ENCODE data around the gene BRCC3.
A peak's percentile ranks its signal among the peaks of the same experiment; 100 is the strongest.

The BRCC3 gene

DNA sequence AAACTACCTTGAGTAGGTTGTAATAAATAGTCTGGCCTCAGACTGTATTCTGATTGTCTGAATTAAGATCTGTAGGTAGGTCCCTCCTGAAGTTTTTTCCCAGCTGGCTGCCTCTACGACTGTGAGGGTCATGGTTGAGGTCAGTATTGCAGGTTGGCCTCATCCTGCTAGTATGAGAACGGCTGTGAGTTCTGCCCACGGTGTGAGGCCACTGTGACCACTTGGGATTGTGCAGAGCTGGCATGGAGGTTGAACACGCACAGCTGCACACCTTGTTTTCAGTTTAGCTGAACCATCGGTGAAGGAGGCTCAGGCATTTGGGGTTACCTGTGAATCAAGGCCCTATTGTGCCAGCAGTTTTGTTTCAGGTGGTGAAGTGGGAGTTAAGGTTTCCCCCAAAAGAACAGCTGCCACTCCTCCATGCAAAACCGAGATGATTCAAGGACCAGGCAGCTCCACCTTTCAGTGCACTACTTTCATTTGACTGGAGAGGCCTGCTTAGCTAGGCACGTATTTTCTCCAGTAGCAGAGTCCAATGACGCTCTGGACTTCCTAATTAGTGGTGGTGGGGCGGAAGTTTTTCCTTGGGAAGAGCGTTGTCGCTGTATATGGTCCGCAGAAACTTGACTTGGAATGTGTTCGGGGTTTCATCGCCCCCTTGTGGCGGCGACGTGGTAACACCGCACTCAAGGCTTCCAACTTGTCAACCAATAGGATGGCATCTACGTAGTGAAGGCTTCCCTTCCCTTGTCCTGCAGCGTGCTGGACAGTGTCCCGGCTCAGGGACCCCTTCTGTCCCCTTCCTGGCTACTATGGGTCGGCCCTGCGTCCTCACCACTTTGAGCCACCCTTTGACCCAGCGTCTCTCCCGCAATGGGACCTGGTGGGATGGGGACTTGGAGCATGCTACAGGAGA is 14.2 kb upstream of the BRCC3 start:
- DNase-seq (ENCODE audit: extremely low read depth in 1 of 2, low read depth in 1 of 2): peak in 1 of 2 donors; percentile 19

DNA sequence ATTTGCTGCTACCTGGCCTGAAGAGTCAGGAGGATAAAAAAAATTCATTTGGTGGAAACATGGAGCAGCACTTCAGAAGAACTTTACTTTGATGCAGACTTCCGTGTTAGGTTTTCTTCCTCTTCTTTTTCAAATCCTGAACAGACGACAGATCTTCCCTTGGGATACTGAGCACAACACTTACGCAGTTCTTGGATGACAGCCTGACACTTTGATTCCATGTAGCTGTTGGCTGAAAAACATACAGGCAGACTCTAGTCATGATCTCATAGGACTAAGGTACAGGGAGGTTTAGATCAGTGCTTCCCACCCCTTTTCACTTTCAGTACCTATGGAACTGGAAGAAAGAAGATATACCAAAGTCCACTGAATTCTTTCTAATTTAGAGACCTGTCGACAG is 9.5 kb upstream of the BRCC3 start:
- DNase-seq (ENCODE audit: extremely low read depth in 1 of 2, low read depth in 1 of 2): no peak

GRCh38 chrX:155065035-155065734 is 6.1 kb upstream of the BRCC3 start:
- DNase-seq (ENCODE audit: extremely low read depth in 1 of 2, low read depth in 1 of 2): no peak

GRCh38 chrX:155068165-155068564 is 3.1 kb upstream of the BRCC3 start:
- DNase-seq (ENCODE audit: extremely low read depth in 1 of 2, low read depth in 1 of 2): no peak

GRCh38 chrX:155069414-155069813 is 1.9 kb upstream of the BRCC3 start:
- DNase-seq (ENCODE audit: extremely low read depth in 1 of 2, low read depth in 1 of 2): no peak

GRCh38 chrX:155070038-155070437 is 1.3 kb upstream of the BRCC3 start:
- DNase-seq (ENCODE audit: extremely low read depth in 1 of 2, low read depth in 1 of 2): no peak

- DNase-seq (ENCODE audit: extremely low read depth in 1 of 2, low read depth in 1 of 2): no peak
Observed at GRCh38 chrX:155070663-155070974, 689 bp upstream of the BRCC3 start.

DNA sequence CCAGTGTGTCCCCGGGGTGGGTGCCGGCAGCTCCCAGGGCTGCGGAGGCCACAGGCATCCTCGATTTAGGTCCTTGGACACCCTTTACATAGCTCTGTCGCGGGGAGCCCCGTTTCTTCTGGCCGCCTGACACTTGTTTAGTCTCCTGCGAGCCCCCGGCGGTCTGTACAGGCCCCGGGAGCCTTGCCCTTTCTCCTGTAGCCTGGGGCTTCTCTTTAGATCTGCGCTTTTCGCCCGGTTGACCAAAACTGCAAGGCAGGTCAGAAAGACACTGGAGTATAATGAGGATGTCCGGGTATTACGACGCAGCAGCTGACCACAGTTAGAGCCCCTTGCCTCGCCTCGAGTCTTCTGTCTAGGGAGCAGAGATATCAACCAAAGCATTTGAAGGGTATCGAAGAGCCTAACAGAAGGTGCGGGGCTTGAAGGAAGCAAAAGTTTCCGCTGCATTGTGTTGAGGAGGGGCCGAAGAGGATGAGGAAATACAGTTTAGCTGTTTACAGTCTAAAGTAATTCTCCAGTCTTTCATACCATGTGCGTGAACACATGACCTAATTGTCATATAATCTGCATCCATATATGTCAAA is 479 bp downstream of the BRCC3 start:
- no peak for DNase-seq (ENCODE audit: extremely low read depth in 1 of 2, low read depth in 1 of 2)

- peak in 1 of 2 donors; percentile 14 for DNase-seq (ENCODE audit: extremely low read depth in 1 of 2, low read depth in 1 of 2)
Observed at GRCh38 chrX:155086202-155086840, 15.0 kb downstream of the BRCC3 start.

DNA sequence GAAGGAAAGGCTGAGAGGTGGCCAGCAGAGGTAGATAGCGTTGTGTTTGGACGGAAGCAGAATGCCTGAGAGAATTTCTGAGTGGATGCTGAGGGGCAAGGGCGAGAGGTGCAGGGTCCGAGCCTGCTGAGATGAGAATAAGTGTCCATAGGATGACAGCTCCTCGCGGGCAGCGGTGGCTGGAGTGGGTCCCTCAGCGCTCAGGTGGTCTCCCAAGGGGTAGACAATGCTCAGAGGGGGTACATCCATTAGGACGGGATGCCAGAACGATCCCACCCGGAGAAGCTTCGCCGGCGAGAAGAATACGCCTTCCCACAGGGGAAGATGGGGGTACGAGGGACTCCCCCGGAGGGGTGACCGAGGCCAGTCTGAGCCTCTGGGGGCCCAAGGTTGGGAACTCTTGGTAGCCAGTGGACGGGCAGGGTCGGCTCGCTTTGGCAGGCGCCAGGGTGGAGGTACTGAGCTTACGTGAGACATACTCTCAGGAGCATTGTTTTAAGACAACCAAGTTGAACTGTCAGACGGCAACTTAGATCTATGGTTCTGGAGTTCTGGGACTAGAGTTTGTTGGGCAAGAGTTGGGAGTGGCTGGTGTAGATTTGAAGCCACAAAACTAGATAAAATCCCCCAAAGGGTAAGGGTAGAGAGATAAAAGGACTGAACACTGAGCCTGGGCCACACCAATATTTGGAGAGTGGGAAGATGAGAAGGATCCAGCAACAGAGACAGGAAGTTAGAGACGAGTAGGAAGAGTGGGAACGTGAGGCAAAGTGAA is 15.8 kb downstream of the BRCC3 start:
- DNase-seq (ENCODE audit: extremely low read depth in 1 of 2, low read depth in 1 of 2): no peak

DNA sequence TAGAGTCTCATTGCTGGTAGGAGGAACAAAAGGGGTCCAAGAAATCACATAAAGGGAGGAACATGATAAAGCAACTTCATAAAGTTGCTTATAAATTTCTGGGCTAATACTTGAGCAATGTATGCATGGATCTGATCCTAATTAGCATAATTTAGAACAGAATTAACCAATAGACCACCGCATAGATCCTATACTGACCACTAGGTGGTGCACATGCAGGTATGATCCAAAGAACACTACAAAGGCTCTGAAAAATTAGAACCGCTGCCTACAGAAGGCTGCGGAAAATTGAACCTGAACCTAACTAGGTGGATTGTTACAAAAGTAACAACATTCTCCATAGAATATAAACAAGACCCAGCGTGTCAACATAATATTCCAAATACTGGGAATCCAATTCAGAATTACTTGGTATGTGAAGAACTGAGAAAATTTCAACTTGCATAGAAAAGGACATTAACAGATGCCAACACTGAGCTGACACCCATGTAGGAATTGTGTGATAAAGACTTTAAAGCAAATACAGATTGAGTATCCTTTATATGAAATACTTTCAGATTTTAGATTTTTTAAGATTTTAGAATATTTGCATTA is 23.3 kb downstream of the BRCC3 start:
- DNase-seq (ENCODE audit: extremely low read depth in 1 of 2, low read depth in 1 of 2): no peak

DNA sequence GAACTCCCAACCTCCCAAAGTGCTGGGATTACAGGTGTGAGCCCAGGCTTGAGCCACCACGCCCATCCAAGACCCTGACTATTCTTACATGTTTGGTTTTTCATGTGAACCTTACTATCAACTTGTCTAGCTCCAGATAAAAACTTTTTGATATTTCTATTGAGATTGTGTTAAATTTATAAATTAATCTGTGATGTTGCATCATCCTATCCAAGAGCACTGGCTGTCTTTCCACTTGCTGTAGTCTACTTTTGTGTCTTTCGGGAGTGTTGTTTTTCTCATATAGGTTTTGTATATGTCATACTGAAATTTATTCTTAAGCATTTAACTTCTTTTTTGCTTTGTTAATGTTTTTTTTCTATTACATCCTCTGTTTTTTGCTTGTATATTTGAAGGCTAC is 34.6 kb downstream of the BRCC3 start:
- DNase-seq (ENCODE audit: extremely low read depth in 1 of 2, low read depth in 1 of 2): no peak

DNA sequence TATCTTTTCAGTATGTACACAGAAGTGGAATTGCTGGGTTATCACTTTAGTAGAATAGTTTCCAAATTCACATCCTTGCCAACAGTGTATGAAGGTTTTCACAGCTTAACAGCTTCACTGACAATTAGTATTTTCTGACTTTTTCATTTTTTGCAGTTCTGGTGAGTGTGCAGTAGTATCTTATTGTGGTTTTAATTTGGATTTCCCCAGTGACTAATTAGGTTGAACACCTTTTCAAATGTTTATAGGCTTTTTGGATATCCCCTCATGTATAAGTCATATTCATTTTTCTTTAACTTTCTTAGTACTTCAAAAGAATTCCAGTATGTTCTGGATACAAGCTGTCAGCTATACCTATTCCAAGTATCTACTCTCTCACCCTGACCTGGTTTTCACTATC is 37.1 kb downstream of the BRCC3 start:
- DNase-seq (ENCODE audit: extremely low read depth in 1 of 2, low read depth in 1 of 2): no peak

DNA sequence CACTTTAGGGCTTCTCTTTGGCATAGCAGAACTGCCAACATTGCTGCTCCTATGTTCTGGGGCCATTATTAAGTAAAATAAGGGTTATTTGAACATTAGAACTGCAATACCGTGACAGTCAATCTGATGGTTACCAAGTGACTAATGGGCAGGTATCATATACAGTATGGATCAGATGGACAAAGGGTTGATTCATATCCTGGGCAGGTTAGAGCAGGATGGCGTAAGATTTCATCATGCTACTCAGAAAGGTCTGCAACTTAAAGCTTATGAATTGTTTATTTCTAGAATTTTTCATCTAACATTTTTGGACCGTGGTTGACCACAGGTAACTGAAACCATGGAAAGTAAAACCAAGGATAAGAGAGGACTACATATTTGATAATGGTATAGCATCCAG is 40.9 kb downstream of the BRCC3 start:
- no peak for DNase-seq (ENCODE audit: extremely low read depth in 1 of 2, low read depth in 1 of 2)

DNA sequence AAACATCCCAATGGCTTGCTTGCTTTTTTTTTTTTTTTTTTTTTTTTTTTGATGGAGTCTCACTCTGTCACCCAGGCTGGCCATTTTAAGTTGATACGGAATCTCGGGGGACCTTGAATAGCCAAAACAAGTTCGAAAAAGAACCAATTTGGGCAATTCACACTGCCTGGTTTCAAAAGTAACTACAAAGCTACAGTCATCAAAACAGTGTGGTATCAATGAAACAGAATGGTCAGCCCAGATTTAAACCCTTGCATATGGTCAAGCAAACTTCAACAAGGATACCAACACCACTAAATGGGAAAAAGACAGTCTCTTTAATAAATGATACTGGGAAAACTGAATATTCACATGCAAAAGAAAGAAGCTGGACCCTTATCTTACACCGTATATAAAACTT is 41.8 kb downstream of the BRCC3 start:
- no peak for DNase-seq (ENCODE audit: extremely low read depth in 1 of 2, low read depth in 1 of 2)

GRCh38 chrX:155115174-155115819 is 44.0 kb downstream of the BRCC3 start:
- DNase-seq (ENCODE audit: extremely low read depth in 1 of 2, low read depth in 1 of 2): no peak

DNA sequence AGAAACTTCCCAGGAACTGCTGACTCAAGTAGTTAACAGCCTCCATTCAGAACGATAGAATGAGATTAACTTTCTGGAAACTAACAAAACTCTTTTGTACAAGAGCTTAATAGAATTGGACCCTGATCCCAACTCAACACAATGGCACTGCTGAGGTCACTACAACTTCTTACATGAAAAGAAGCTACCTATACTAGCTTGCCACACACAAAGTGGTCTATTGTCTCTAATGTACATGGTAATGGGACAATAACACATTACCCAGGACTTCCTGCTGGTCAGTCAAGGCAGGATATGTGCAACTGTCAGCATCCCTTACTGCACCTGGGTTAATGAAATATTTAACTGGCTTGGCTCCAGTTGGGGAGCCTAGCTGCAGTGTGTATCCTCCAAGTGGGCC is 56.2 kb downstream of the BRCC3 start:
- no peak for DNase-seq (ENCODE audit: extremely low read depth in 1 of 2, low read depth in 1 of 2)

DNA sequence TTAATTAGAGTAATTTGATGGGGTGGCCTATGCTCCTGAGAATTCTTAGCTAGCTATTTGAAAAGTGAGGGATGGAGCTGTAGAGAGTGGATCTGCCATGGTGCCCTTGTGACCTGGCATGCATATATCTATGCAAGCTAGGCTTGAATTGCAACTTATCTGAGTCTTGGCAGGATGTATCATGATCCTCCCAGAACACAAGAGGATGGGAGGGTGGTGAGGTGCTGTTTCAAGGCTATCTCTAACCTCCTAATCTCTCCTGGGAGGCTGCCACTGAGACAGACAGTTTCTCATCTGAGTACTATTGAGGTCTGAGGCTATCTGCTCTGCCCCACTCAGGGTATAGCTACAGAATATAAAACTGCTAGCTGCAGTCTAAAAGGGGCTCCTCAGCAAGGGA is 56.6 kb downstream of the BRCC3 start:
- DNase-seq (ENCODE audit: extremely low read depth in 1 of 2, low read depth in 1 of 2): no peak

- no peak for DNase-seq (ENCODE audit: extremely low read depth in 1 of 2, low read depth in 1 of 2)
Observed at GRCh38 chrX:155132110-155132509, 60.8 kb downstream of the BRCC3 start.

- DNase-seq (ENCODE audit: extremely low read depth in 1 of 2, low read depth in 1 of 2): no peak
Observed at GRCh38 chrX:155134255-155134654, 62.9 kb downstream of the BRCC3 start.

All from activated CD8-positive, alpha-beta memory T cell treated with anti-CD3 and anti-CD28 coated beads for 1 hour (primary cell).